Smooth muscle cell (in vitro differentiated cells): ENCODE data around the gene AK5. TPM values are rescaled to one million over a fixed set of nuclear protein-coding genes. Genes with fewer than 3 reads are reported as not detected.
"Not testable (repeated sequence)": the region's sequence is repeated elsewhere in the genome, so short reads cannot be mapped to it uniquely, and the experiment has no call there.

Experiments
- DNase-seq: peaks from one replicate; lab custom pipeline; 2025; ENCODE audit not compliant: unreplicated experiment; lab: John Stamatoyannopoulos, UW
- H2AFZ ChIP-seq: fragments of 200-600 bp; sonication (generic); 2 replicates; pipeline ENCODE4 v1.6.0; 2016; ENCODE audit warnings: antibody characterized with exemption, low read depth, mild to moderate bottlenecking
- H3F3A ChIP-seq: fragments of 200-600 bp; sonication (generic); 2 replicates; pipeline ENCODE4 v1.6.0; 2017; ENCODE audit warnings: antibody characterized with exemption, low read depth
- H3K27ac ChIP-seq: fragments of 200-600 bp; sonication (generic); 2 replicates; pipeline ENCODE4 v1.5.1; 2016; ENCODE audit warnings: low read depth, mild to moderate bottlenecking
- H3K27me3 ChIP-seq: fragments of 200-600 bp; sonication (generic); 2 replicates; pipeline ENCODE4 v1.6.1; 2016; ENCODE audit warnings: low read depth, mild to moderate bottlenecking
- H3K36me3 ChIP-seq: fragments of 200-600 bp; sonication (generic); 2 replicates; pipeline ENCODE4 v1.5.1; 2016; ENCODE audit warnings: low read depth
- H3K4me1 ChIP-seq: fragments of 200-600 bp; sonication (generic); 2 replicates; pipeline ENCODE4 v1.5.1; 2016; ENCODE audit warnings: low read depth
- H3K4me2 ChIP-seq: fragments of 200-600 bp; sonication (generic); 2 replicates; pipeline ENCODE4 v1.6.0; 2016; ENCODE audit warnings: mild to moderate bottlenecking
- H3K4me3 ChIP-seq: fragments of 200-600 bp; sonication (generic); 2 replicates; pipeline ENCODE4 v1.5.1; 2016; ENCODE audit warnings: mild to moderate bottlenecking
- H3K79me2 ChIP-seq: fragments of 200-600 bp; sonication (generic); 2 replicates; pipeline ENCODE4 v1.6.0; 2016; ENCODE audit warnings: low read depth, mild to moderate bottlenecking
- H3K9ac ChIP-seq: fragments of 200-600 bp; sonication (generic); 2 replicates; pipeline ENCODE4 v1.6.0; 2016; ENCODE audit warnings: low read depth
- H3K9me3 ChIP-seq: fragments of 200-600 bp; sonication (generic); replicated peaks from 2 replicates; pipeline ENCODE4 v1.5.1; 2016; ENCODE audit warnings: low read depth
- H4K20me1 ChIP-seq: fragments of 200-600 bp; sonication (generic); 2 replicates; pipeline ENCODE4 v1.6.0; 2016; ENCODE audit warnings: low read depth
- CTCF ChIP-seq: fragments of 200-600 bp; sonication (generic); IDR thresholded peaks from 2 replicates; pipeline ENCODE4 v1.5.1; 2017; ENCODE audit warnings: borderline replicate concordance, mild to moderate bottlenecking, antibody characterized with exemption; ENCODE audit not compliant: insufficient read depth, poor library complexity, severe bottlenecking
- whole genome bisulfite sequencing: methylation state at CpG from one replicate; pipeline ENCODE4 v1.1.7; 2016; ENCODE audit warnings: low lambda C conversion rate; 5-methylcytosine and 5-hydroxymethylcytosine counted together
- polyA plus RNA-seq: library from polyadenylated mRNA; unstranded; fragments of >200 nt; fragmentation: Nextera tagmentation; extraction: Ambion mirVana; gene quantifications from 2 replicates; pipeline ENCODE4 v1.2.1, GENCODE V29; 2016
- total RNA-seq: library from RNA; depleted of rRNA; stranded (reverse); fragments of >200 nt; gene quantifications from 2 replicates; pipeline ENCODE4 v1.2.3, GENCODE V29; 2014

Gene AK5
- total and polyA plus RNA-seq, 2 experiments from 2014 or later: 0.43 TPM; not detected in 1

DNA sequence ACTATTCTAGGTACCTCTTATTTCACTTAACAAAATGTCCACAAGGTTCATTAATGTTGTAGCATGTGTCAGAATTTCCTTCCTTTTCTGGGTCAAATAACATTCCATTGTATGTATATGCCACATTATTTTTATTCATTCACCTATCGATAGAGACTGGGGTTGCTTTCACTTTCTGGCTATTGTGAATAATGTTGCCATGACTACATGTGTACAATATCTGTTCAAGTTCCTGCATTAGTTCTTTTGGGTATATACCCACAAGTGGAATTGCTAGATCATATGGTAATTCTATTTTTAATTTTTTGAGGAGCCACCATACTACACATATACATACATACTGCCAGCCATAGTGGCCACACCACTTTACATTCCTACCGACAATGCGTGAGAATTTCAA lies 242.2 kb downstream of the AK5 start:
- no peak for DNase-seq
- H3F3A ChIP-seq: no peaks in the 10 kb centered on the region
- no peaks in the 10 kb centered on the region for H4K20me1 ChIP-seq
- no peak overlapping the region for H2AFZ ChIP-seq
- TF ChIP-seq CTCF: no peak
- H3K9ac ChIP-seq: no peak overlapping the region
- H3K4me1 ChIP-seq: no peaks in the 10 kb centered on the region
- no peaks in the 10 kb centered on the region for H3K36me3 ChIP-seq
- no peaks in the 10 kb centered on the region for H3K79me2 ChIP-seq
- WGBS: 96% methylated on average over 3 of the region's 3 CpGs
- no peak overlapping the region for H3K4me2 ChIP-seq
- H3K27ac ChIP-seq: no peak overlapping the region
- H3K27me3 ChIP-seq: no peaks in the 10 kb centered on the region
- no peak overlapping the region for H3K4me3 ChIP-seq
- H3K9me3 ChIP-seq: no peaks in the 10 kb centered on the region

DNA sequence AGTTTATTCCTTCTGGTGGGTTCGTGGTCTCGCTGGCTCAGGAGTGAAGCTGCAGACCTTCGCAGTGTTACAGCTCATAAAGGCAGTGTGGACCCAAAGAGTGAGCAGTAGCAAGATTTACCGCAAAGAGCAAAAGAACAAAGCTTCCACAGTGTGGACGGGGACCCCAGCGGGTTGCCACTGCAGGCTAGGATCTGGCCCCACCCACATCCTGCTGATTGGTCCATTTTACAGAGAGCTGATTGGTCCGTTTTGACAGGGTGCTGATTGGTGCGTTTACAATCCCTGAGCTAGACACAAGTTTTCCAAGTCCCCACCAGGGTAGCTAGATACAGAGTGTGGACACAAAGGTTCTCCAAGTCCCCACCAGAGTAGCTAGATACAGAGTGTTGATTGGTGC lies 249.3 kb downstream of the AK5 start:
- not testable (repeated sequence) for H3K27ac ChIP-seq, H2AFZ ChIP-seq, DNase-seq, H3K4me3 ChIP-seq, H4K20me1 ChIP-seq, H3K79me2 ChIP-seq, H3K4me2 ChIP-seq, H3K36me3 ChIP-seq, H3K4me1 ChIP-seq, H3K27me3 ChIP-seq, H3K9me3 ChIP-seq, H3K9ac ChIP-seq, H3F3A ChIP-seq
- WGBS: 95% methylated on average over 8 of the region's 8 CpGs

DNA sequence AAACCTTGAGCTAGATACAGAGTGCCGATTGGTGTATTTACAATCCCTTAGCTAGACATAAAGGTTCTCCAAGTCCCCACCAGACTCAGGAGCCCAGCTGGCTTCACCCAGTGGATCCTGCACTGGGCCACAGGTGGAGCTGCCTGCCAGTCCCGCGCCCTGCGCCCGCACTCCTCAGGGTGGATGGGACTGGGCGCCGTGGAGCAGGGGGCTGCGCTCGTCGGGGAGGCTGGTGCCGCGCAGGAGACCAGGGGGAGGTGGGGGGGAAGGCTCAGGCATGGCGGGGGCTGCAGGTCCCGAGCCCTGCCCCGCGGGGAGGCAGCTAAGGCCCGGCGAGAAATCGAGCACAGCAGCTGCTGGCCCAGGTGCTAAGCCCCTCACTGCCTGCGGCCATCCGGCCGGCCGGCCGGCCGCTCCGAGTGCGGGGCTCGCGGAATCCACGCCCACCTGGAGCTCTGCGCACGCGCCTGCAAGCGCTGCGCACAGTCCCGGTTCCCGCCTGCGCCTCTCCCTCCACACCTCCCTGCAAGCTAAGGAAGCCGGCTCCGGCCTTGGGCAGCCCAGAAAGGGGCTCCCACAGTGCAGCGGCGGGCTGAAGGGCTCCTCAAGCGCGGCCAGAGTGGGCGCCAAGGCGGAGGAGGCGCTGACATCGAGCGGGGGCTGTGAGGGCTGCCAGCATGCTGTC lies 249.9 kb downstream of the AK5 start:
- 99% methylated on average over 39 of the region's 49 CpGs for WGBS
- H2AFZ ChIP-seq, H3K36me3 ChIP-seq, H3K9ac ChIP-seq, H3K27ac ChIP-seq, H3F3A ChIP-seq, H3K4me3 ChIP-seq, H3K27me3 ChIP-seq, H3K79me2 ChIP-seq, H3K4me1 ChIP-seq, DNase-seq, H3K9me3 ChIP-seq, H3K4me2 ChIP-seq, H4K20me1 ChIP-seq: not testable (repeated sequence)

GRCh38 chr1:77532641-77533040 lies 250.8 kb downstream of the AK5 start:
- Histone ChIP-seq H3K4me3 (no peak overlapping the region), H3K36me3 (no peaks in the 10 kb centered on the region), H3F3A (no peaks in the 10 kb centered on the region), H3K27me3 (no peaks in the 10 kb centered on the region), H4K20me1 (no peaks in the 10 kb centered on the region), H3K79me2 (no peaks in the 10 kb centered on the region), H2AFZ (no peak overlapping the region), H3K27ac (no peak overlapping the region), H3K9ac (no peak overlapping the region), H3K9me3 (no peaks in the 10 kb centered on the region), H3K4me1 (no peaks in the 10 kb centered on the region), H3K4me2 (no peak overlapping the region)
- no peak for DNase-seq
- WGBS: 95% methylated on average over 4 of the region's 4 CpGs
- no peak for TF ChIP-seq CTCF
